Measurements from ENCODE around the gene PSRC1.
A peak's percentile ranks its signal among the peaks of the same experiment; 100 is the strongest.

PSRC1 gene

DNA sequence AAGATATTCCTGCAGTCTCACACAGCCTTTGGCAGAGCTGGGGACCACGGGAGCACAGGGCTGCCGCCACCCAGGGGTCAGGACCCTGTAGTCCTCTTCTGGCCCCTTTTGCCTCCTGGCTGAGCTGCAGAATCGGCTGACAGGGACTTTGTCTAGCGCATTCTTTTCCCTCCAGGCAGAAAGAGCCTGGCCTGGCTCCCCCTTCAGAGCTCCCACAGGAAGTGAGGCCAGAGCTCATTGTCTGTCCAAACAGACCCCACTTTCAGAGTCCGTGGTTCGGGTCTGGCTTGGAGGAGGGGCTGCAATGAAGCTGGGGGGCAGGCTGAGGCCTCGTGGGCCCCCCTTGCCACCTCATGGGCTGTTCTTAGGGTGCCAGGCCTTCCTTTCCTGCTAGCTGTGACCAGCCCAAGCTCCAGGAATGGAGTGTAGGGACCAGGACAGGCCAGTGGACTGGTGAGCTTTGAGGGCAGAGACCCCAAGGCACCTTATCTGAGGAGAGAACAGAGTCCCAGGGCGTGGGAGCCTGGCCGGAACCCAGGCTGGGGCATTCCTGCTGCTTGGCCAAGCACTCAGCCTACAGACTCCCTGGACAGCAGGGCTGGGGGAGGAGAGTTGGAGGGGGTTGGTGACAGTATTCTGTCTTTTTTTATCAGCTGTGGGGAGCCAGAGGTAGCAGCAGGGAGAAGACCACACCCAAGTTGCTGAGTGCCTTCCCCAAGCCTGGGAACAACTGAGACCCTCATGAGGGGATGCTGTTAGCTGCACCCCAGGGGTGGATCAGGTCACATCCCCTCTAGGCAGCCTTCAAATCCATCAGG is 28.9 kb downstream of the PSRC1 start:
- Histone ChIP-seq H3K4me1 (ENCODE audit: control insufficient read depth, low read depth, low read length) (peaks cover 23% of the 10 kb centered on the region), H3K4me3 (ENCODE audit: low read length) (no peak overlapping the region), H3K9ac (ENCODE audit: low read length) (no peak overlapping the region), H3K36me3 (ENCODE audit: control insufficient read depth, low read depth, low read length) (peaks cover 3% of the 10 kb centered on the region), H3K27me3 (ENCODE audit: control insufficient read depth, insufficient read depth, low read length) (peaks cover 13% of the 10 kb centered on the region), H3K9me3 (ENCODE audit: control insufficient read depth, low read depth, low read length) (no peaks in the 10 kb centered on the region), H3K27ac (ENCODE audit: low read length) (no peak overlapping the region)

DNA sequence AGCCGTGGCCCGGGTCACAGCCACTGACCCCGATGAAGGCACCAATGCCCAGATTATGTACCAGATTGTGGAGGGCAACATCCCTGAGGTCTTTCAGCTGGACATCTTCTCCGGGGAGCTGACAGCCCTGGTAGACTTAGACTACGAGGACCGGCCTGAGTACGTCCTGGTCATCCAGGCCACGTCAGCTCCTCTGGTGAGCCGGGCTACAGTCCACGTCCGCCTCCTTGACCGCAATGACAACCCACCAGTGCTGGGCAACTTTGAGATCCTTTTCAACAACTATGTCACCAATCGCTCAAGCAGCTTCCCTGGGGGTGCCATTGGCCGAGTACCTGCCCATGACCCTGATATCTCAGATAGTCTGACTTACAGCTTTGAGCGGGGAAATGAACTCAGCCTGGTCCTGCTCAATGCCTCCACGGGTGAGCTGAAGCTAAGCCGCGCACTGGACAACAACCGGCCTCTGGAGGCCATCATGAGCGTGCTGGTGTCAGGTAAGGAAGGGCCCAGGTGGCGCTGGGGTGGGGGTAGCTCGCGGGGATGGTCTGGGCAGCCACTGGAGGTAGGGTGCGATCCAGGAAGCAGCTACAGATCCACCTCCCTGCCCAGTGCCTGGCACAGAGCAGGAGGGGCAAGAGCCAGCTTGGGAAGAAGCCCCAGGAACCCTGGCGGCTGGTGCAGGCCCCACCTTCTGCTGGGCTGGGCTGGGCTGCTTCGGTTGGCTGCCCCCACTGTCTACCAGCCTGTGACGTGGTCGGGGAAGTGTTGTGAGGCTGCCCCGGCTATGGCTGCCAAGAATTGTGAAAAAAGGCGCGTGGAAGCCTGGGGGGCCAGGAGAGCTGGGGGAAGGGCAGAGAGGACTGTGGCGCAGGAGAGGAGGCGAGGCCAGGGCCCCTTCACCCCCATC is 29.8 kb downstream of the PSRC1 start:
- Histone ChIP-seq H3K4me3 (ENCODE audit: low read length) (no peak overlapping the region), H3K9me3 (ENCODE audit: control insufficient read depth, low read depth, low read length) (no peaks in the 10 kb centered on the region), H3K27ac (ENCODE audit: low read length) (no peak overlapping the region), H3K9ac (ENCODE audit: low read length) (no peak overlapping the region), H3K4me1 (ENCODE audit: control insufficient read depth, low read depth, low read length) (peaks cover 28% of the 10 kb centered on the region), H3K36me3 (ENCODE audit: control insufficient read depth, low read depth, low read length) (peaks cover 3% of the 10 kb centered on the region), H3K27me3 (ENCODE audit: control insufficient read depth, insufficient read depth, low read length) (peaks cover 22% of the 10 kb centered on the region)

DNA sequence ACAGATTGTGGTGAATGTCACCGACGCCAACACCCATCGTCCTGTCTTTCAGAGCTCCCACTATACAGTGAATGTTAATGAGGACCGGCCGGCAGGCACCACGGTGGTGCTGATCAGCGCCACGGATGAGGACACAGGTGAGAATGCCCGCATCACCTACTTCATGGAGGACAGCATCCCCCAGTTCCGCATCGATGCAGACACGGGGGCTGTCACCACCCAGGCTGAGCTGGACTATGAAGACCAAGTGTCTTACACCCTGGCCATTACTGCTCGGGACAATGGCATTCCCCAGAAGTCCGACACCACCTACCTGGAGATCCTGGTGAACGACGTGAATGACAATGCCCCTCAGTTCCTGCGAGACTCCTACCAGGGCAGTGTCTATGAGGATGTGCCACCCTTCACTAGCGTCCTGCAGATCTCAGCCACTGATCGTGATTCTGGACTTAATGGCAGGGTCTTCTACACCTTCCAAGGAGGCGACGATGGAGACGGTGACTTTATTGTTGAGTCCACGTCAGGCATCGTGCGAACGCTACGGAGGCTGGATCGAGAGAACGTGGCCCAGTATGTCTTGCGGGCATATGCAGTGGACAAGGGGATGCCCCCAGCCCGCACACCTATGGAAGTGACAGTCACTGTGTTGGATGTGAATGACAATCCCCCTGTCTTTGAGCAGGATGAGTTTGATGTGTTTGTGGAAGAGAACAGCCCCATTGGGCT is 30.6 kb downstream of the PSRC1 start:
- H3K27ac ChIP-seq (ENCODE audit: low read length): no peak overlapping the region
- H3K36me3 ChIP-seq (ENCODE audit: control insufficient read depth, low read depth, low read length): peaks cover 3% of the 10 kb centered on the region
- H3K27me3 ChIP-seq (ENCODE audit: control insufficient read depth, insufficient read depth, low read length): peaks cover 30% of the 10 kb centered on the region
- H3K4me1 ChIP-seq (ENCODE audit: control insufficient read depth, low read depth, low read length): peaks cover 28% of the 10 kb centered on the region
- no peaks in the 10 kb centered on the region for H3K9me3 ChIP-seq (ENCODE audit: control insufficient read depth, low read depth, low read length)
- no peak overlapping the region for H3K9ac ChIP-seq (ENCODE audit: low read length)
- no peak overlapping the region for H3K4me3 ChIP-seq (ENCODE audit: low read length)

DNA sequence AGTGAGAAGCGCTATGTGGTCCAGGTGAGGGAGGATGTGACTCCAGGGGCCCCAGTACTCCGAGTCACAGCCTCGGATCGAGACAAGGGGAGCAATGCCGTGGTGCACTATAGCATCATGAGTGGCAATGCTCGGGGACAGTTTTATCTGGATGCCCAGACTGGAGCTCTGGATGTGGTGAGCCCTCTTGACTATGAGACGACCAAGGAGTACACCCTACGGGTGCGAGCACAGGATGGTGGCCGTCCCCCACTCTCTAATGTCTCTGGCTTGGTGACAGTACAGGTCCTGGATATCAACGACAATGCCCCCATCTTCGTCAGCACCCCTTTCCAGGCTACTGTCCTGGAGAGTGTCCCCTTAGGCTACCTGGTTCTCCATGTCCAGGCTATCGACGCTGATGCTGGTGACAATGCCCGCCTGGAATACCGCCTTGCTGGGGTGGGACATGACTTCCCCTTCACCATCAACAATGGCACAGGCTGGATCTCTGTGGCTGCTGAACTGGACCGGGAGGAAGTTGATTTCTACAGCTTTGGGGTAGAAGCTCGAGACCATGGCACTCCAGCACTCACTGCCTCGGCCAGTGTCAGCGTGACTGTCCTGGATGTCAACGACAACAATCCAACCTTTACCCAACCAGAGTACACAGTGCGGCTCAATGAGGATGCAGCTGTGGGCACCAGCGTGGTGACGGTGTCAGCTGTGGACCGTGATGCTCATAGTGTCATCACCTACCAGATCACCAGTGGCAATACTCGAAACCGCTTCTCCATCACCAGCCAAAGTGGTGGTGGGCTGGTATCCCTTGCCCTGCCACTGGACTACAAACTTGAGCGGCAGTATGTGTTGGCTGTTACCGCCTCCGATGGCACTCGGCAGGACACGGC is 31.4 kb downstream of the PSRC1 start:
- Histone ChIP-seq H3K36me3 (ENCODE audit: control insufficient read depth, low read depth, low read length) (peaks cover 3% of the 10 kb centered on the region), H3K4me3 (ENCODE audit: low read length) (no peak overlapping the region), H3K9me3 (ENCODE audit: control insufficient read depth, low read depth, low read length) (no peaks in the 10 kb centered on the region), H3K27me3 (ENCODE audit: control insufficient read depth, insufficient read depth, low read length) (peaks cover 30% of the 10 kb centered on the region), H3K4me1 (ENCODE audit: control insufficient read depth, low read depth, low read length) (peaks cover 28% of the 10 kb centered on the region), H3K9ac (ENCODE audit: low read length) (no peak overlapping the region), H3K27ac (ENCODE audit: low read length) (no peak overlapping the region)

DNA sequence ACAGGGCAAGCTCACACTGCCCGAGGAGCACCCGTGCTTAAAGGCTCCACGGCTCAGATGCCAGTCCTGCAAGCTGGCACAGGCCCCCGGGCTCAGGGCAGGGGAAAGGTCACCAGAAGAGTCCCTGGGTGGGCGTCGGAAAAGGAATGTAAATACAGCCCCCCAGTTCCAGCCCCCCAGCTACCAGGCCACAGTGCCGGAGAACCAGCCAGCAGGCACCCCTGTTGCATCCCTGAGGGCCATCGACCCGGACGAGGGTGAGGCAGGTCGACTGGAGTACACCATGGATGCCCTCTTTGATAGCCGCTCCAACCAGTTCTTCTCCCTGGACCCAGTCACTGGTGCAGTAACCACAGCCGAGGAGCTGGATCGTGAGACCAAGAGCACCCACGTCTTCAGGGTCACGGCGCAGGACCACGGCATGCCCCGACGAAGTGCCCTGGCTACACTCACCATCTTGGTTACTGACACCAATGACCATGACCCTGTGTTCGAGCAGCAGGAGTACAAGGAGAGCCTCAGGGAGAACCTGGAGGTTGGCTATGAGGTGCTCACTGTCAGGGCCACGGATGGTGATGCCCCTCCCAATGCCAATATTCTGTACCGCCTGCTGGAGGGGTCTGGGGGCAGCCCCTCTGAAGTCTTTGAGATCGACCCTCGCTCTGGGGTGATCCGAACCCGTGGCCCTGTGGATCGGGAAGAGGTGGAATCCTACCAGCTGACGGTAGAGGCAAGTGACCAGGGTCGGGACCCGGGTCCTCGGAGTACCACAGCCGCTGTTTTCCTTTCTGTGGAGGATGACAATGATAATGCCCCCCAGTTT is 32.3 kb downstream of the PSRC1 start:
- H3K27ac ChIP-seq (ENCODE audit: low read length): no peak overlapping the region
- H3K9me3 ChIP-seq (ENCODE audit: control insufficient read depth, low read depth, low read length): no peaks in the 10 kb centered on the region
- peaks cover 27% of the 10 kb centered on the region for H3K4me1 ChIP-seq (ENCODE audit: control insufficient read depth, low read depth, low read length)
- no peak overlapping the region for H3K9ac ChIP-seq (ENCODE audit: low read length)
- H3K4me3 ChIP-seq (ENCODE audit: low read length): peak overlapping the region; percentile 41
- H3K27me3 ChIP-seq (ENCODE audit: control insufficient read depth, insufficient read depth, low read length): peaks cover 30% of the 10 kb centered on the region
- H3K36me3 ChIP-seq (ENCODE audit: control insufficient read depth, low read depth, low read length): peaks cover 3% of the 10 kb centered on the region

DNA sequence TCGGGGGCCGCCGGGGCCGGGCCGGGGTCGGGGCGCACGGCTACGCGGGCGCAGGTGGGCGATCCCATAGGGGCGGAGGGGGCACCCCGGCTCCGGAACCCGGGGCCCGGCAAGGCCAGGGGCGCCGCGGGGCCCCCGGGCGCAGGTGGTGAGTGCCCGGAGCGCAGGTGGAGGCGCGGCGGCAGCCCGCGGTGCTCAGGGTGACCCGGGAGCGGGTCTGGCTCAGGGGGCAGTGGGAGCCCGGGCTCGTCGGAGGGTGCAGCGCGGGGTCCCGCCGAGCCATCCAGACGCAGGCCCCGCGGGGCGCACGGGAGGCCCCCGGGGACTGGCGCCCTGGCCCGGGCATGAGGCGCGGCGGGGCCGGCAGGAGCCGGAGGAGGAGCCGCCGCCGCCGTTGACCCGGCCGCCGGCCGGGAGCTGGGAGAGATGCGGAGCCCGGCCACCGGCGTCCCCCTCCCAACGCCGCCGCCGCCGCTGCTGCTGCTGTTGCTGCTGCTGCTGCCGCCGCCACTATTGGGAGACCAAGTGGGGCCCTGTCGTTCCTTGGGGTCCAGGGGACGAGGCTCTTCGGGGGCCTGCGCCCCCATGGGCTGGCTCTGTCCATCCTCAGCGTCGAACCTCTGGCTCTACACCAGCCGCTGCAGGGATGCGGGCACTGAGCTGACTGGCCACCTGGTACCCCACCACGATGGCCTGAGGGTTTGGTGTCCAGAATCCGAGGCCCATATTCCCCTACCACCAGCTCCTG is 33.1 kb downstream of the PSRC1 start:
- H3K4me3 ChIP-seq (ENCODE audit: low read length): peak overlapping the region; percentile 41
- no peak overlapping the region for H3K9ac ChIP-seq (ENCODE audit: low read length)
- peaks cover 3% of the 10 kb centered on the region for H3K36me3 ChIP-seq (ENCODE audit: control insufficient read depth, low read depth, low read length)
- no peaks in the 10 kb centered on the region for H3K9me3 ChIP-seq (ENCODE audit: control insufficient read depth, low read depth, low read length)
- H3K27me3 ChIP-seq (ENCODE audit: control insufficient read depth, insufficient read depth, low read length): peaks cover 30% of the 10 kb centered on the region
- no peak overlapping the region for H3K27ac ChIP-seq (ENCODE audit: low read length)
- H3K4me1 ChIP-seq (ENCODE audit: control insufficient read depth, low read depth, low read length): peaks cover 21% of the 10 kb centered on the region

DNA sequence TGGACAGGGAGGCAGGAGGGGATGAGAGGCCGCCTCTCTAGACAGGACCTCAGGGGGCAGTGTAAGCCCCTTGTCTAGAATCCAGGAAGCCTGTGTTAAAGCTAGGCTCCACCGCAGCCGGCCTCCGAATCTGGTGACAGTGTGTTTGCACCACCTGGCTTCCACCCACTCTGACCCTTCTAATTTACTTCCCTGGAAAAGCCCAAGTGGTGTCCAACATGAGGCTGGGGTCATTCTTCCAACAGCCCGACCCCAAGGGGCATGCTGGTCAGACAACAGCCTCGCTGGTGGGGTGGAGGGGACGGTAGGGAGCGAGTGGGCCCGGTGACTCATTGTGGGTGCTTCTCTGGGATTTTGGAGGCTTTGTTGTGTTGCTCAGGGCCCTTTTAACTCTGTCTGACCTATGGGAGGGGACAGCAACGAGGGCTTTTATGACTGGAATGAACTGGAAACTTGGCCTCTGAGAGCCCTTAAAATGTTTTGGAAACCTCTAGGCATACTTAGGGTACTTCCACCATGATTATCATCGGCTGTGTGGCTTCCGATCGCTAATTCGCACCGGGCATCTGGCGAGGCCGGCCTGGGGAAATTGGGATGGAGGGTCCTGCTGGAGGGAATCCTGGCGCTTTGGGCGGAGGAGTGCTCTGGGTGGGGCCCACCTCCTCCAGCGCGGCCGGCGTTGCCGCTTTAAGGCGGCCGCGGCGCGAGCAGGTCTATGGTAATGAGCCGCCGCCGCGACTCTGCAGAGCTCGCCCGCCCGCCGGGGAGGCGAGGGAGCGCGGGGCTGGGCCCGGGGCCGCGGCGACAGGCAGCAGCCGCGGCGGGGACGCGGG is 33.9 kb downstream of the PSRC1 start, which contains the start of gene CELSR2:
Gene CELSR2 (plus strand): TSS at position 743 of the 833 bp plus-strand sequence. CDS start 541 bp downstream, outside the sequence.
- no peak within 1 kb of the TSS for H3K9ac ChIP-seq (ENCODE audit: low read length)
- H3K4me3 ChIP-seq (ENCODE audit: low read length): peak within 1 kb of the TSS; percentile 41
- H3K4me1 ChIP-seq (ENCODE audit: control insufficient read depth, low read depth, low read length): peaks cover 13% of the 10 kb centered on the region
- peaks cover 3% of the 10 kb centered on the region for H3K36me3 ChIP-seq (ENCODE audit: control insufficient read depth, low read depth, low read length)
- H3K27me3 ChIP-seq (ENCODE audit: control insufficient read depth, insufficient read depth, low read length): peaks cover 30% of the 10 kb centered on the region
- H3K9me3 ChIP-seq (ENCODE audit: control insufficient read depth, low read depth, low read length): no peaks in the 10 kb centered on the region
- H3K27ac ChIP-seq (ENCODE audit: low read length): no peak within 1 kb of the TSS

DNA sequence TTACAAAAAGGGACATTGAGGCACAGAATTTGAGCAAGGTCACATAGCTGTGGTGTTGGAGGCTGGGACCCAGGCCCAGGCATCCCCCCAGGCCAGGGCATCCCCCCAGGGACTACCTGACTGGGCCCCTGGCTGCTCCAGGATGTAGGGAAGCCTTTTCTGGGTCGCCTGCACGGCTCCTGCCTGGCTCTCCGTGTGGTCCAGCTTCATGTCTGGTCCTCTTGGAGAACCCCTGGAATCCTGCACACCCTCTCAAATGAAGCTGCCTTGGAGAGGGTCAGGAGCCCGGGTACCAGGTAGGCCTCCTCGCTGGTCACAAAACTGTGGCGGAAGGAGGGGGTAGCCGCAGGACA is 34.5 kb downstream of the PSRC1 start:
- Histone ChIP-seq H3K9ac (ENCODE audit: low read length) (no peak overlapping the region), H3K36me3 (ENCODE audit: control insufficient read depth, low read depth, low read length) (peaks cover 3% of the 10 kb centered on the region), H3K27ac (ENCODE audit: low read length) (no peak overlapping the region), H3K4me3 (ENCODE audit: low read length) (no peak overlapping the region), H3K9me3 (ENCODE audit: control insufficient read depth, low read depth, low read length) (no peaks in the 10 kb centered on the region), H3K4me1 (ENCODE audit: control insufficient read depth, low read depth, low read length) (peaks cover 8% of the 10 kb centered on the region), H3K27me3 (ENCODE audit: control insufficient read depth, insufficient read depth, low read length) (peaks cover 30% of the 10 kb centered on the region)

Data from iPS-18a (cell line).